Body of pancreas (tissue), 4 donors: Measurements from ENCODE around the gene SLC35F2.

Experiments used
- CTCF ChIP-seq, 7 experiments: fragments of 450-650 bp in 4 of 7; fragments of 200-600 bp in 3 of 7; sonication (generic) in 3 of 7; IDR thresholded peaks; one replicate each; pipeline ENCODE4 v1.5.1; 2016 to 2019; ENCODE audit warnings: antibody characterized with exemption in 7 of 7
- POLR2A ChIP-seq, 3 donors: fragments of 450-650 bp; IDR thresholded peaks; one replicate each; pipeline ENCODE4 v1.6.1; 2016; ENCODE audit warnings: antibody characterized with exemption in 3 of 3, mild to moderate bottlenecking in 2 of 3

DNA sequence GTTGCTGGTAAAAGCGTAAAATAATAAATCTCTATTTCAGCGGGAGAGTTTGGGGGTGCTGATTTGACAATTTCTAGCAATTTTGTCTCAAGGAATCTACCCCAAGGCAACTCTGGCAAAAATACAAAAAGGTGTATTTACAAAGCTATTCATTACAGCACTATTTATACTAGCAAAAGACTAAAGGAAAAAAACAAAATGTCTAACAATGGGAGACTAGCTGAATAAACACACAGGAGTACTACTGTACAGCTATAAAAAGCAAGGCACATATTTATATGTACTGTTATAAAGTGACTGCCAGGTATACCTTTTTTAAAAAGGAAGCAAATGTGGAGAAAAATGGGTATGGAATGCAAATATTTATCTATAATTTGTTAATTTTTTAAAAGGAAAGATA is 32.7 kb downstream of the SLC35F2 start:
- TF ChIP-seq CTCF (IDR thresholded peaks at IDR 0.05) (no peak), POLR2A (IDR thresholded peaks at IDR 0.05) (no peak)
